H9 (cell line): ENCODE measurements around the gene TMEM156. TPM values are rescaled to one million over a fixed set of nuclear protein-coding genes. Genes with fewer than 3 reads are reported as not detected.

Experiments used
- DNase-seq: peaks from one replicate; pipeline ENCODE4 v3.0.0-alpha.2; 2017
- H2AFZ ChIP-seq: one replicate; pipeline ENCODE4 v1.6.1; 2013; ENCODE audit warnings: mild to moderate bottlenecking, low read length, control low read depth, moderate library complexity
- H2AK5ac ChIP-seq: 2 replicates; pipeline ENCODE4 v1.6.1; 2013; ENCODE audit warnings: low read length, control low read depth, mixed read lengths; ENCODE audit not compliant: insufficient read length
- H2BK120ac ChIP-seq: one replicate; pipeline ENCODE4 v1.6.1; 2013; ENCODE audit warnings: low read depth, mild to moderate bottlenecking, low read length, control low read depth, inconsistent platforms; ENCODE audit not compliant: poor library complexity, severe bottlenecking
- H2BK12ac ChIP-seq: 2 replicates; pipeline ENCODE4 v1.6.1; 2013; ENCODE audit warnings: low read length, control low read depth, mixed read lengths, low read depth; ENCODE audit not compliant: insufficient read length
- H2BK15ac ChIP-seq: 2 replicates; pipeline ENCODE4 v1.6.1; 2013; ENCODE audit warnings: low read depth, low read length, control low read depth
- H2BK20ac ChIP-seq: one replicate; pipeline ENCODE4 v1.6.1; 2013; ENCODE audit warnings: low read depth, mild to moderate bottlenecking, low read length, control low read depth, inconsistent platforms; ENCODE audit not compliant: poor library complexity, severe bottlenecking
- H2BK5ac ChIP-seq: 2 replicates; pipeline ENCODE4 v1.6.1; 2013; ENCODE audit warnings: low read length, control low read depth, mixed read lengths; ENCODE audit not compliant: insufficient read length
- H3K14ac ChIP-seq: 2 replicates; pipeline ENCODE4 v1.6.1; 2013; ENCODE audit warnings: low read length, control low read depth; ENCODE audit not compliant: insufficient read depth
- H3K18ac ChIP-seq: 2 replicates; pipeline ENCODE4 v1.6.1; 2013; ENCODE audit warnings: low read depth, mild to moderate bottlenecking, mixed read lengths, low read length, control low read depth; ENCODE audit not compliant: insufficient read length
- H3K23ac ChIP-seq: 2 replicates; pipeline ENCODE4 v1.6.1; 2013; ENCODE audit warnings: low read length, control low read depth, mixed read lengths, low read depth; ENCODE audit not compliant: insufficient read length
- H3K23me2 ChIP-seq: 2 replicates; pipeline ENCODE4 v1.6.1; 2013; ENCODE audit warnings: low read depth, mild to moderate bottlenecking, mixed read lengths, low read length, control low read depth; ENCODE audit not compliant: insufficient read length, poor library complexity, severe bottlenecking
- H3K27ac ChIP-seq: 2 replicates; pipeline ENCODE4 v1.5.1; 2013; ENCODE audit warnings: low read length, control low read depth, mixed read lengths, low read depth; ENCODE audit not compliant: insufficient read length
- H3K27me3 ChIP-seq: 2 replicates; pipeline ENCODE4 v1.6.1; 2013; ENCODE audit warnings: low read length, control low read depth, inconsistent platforms; ENCODE audit not compliant: insufficient read depth
- H3K4ac ChIP-seq: 2 replicates; pipeline ENCODE4 v1.6.1; 2013; ENCODE audit warnings: low read depth, mild to moderate bottlenecking, control low read depth, inconsistent platforms, low read length, moderate library complexity
- H3K4me1 ChIP-seq: 2 replicates; pipeline ENCODE4 v1.6.1; 2013; ENCODE audit warnings: low read length, control low read depth, inconsistent platforms; ENCODE audit not compliant: insufficient read depth
- H3K4me2 ChIP-seq: 2 replicates; pipeline ENCODE4 v1.6.1; 2013; ENCODE audit warnings: low read length, control low read depth, mixed read lengths; ENCODE audit not compliant: insufficient read length, insufficient read depth
- H3K56ac ChIP-seq: 2 replicates; pipeline ENCODE4 v1.6.1; 2013; ENCODE audit warnings: low read depth, mild to moderate bottlenecking, mixed read lengths, low read length, control low read depth; ENCODE audit not compliant: insufficient read length
- H3K79me1 ChIP-seq: 2 replicates; pipeline ENCODE4 v1.6.1; 2013; ENCODE audit warnings: low read depth, mild to moderate bottlenecking, moderate library complexity, low read length, control low read depth, inconsistent platforms; ENCODE audit not compliant: insufficient read depth, poor library complexity, severe bottlenecking
- H3K79me2 ChIP-seq: 2 replicates; pipeline ENCODE4 v1.6.1; 2013; ENCODE audit warnings: low read length, control low read depth, inconsistent platforms; ENCODE audit not compliant: insufficient read depth
- H3K9ac ChIP-seq: 2 replicates; pipeline ENCODE4 v1.6.1; 2013; ENCODE audit warnings: low read length, control low read depth, mixed read lengths; ENCODE audit not compliant: insufficient read length; ENCODE audit errors: extremely low read depth
- H3K9me3 ChIP-seq: one replicate; pipeline ENCODE4 v1.6.1; 2013; ENCODE audit warnings: low read depth, low read length, inconsistent platforms; ENCODE audit not compliant: control insufficient read depth
- H3T11ph ChIP-seq: one replicate; pipeline ENCODE4 v1.6.1; 2013; ENCODE audit warnings: mild to moderate bottlenecking, low read length, control low read depth, inconsistent platforms
- H4K20me1 ChIP-seq: one replicate; pipeline ENCODE4 v1.6.1; 2013; ENCODE audit not compliant: control insufficient read depth, insufficient read length, insufficient read depth
- H4K5ac ChIP-seq: 2 replicates; pipeline ENCODE4 v1.6.1; 2013; ENCODE audit warnings: low read depth, mild to moderate bottlenecking, mixed read lengths, low read length, control low read depth; ENCODE audit not compliant: insufficient read length
- H4K8ac ChIP-seq: replicated peaks from 2 replicates; pipeline ENCODE4 v1.6.1; 2013; ENCODE audit warnings: low read length, control low read depth, mixed read lengths, low read depth; ENCODE audit not compliant: insufficient read length
- H4K91ac ChIP-seq: 2 replicates; pipeline ENCODE4 v1.6.1; 2013; ENCODE audit warnings: low read depth, mild to moderate bottlenecking, moderate library complexity, mixed read lengths, low read length, control low read depth; ENCODE audit not compliant: insufficient read length
- H3K27ac Mint-ChIP-seq, 3 experiments: 2 replicates in 2 of 3; 3 replicates in 1 of 3; pipeline ENCODE4 v1.8.0; 2020 to 2021; ENCODE audit warnings: mixed read lengths in 3 of 3, mild to moderate bottlenecking in 1 of 3, moderate library complexity in 1 of 3
- H3K27me3 Mint-ChIP-seq: 2 replicates; pipeline ENCODE4 v1.8.0; 2021; ENCODE audit warnings: low read depth, mild to moderate bottlenecking, moderate library complexity, mixed read lengths
- H3K36me3 Mint-ChIP-seq, 3 experiments: 2 replicates in 2 of 3; 3 replicates in 1 of 3; pipeline ENCODE4 v1.8.0; 2020 to 2021; ENCODE audit warnings: low read depth in 3 of 3, mixed read lengths in 3 of 3; ENCODE audit not compliant: insufficient read depth in 1 of 3
- H3K4me1 Mint-ChIP-seq, 2 experiments: 2 replicates each; pipeline ENCODE4 v1.8.0; 2020; ENCODE audit warnings: mixed read lengths in 2 of 2
- H3K4me3 Mint-ChIP-seq, 2 experiments: 2 replicates in 1 of 2; 3 replicates in 1 of 2; pipeline ENCODE4 v1.8.0; 2020 to 2021; ENCODE audit warnings: mild to moderate bottlenecking in 2 of 2, mixed read lengths in 2 of 2, moderate library complexity in 1 of 2
- H3K9me3 Mint-ChIP-seq, 2 experiments: 2 replicates in 1 of 2; 3 replicates in 1 of 2; pipeline ENCODE4 v1.8.0; 2020; ENCODE audit warnings: mild to moderate bottlenecking in 2 of 2, mixed read lengths in 2 of 2, moderate library complexity in 1 of 2
- WGBS: extraction: QIAGEN DNeasy Blood & Tissue Kit; methylation state at CpG from one replicate; pipeline ENCODE4 v1.1.7; 2013; ENCODE audit warnings: missing lambda C conversion rate, low lambda C conversion rate, mixed read lengths; ENCODE audit not compliant: insufficient read length; ENCODE audit errors: extremely low coverage; 5-methylcytosine and 5-hydroxymethylcytosine counted together
- total RNA-seq: library from RNA; stranded (reverse); gene quantifications from 2 replicates; pipeline ENCODE4 v1.2.1, GENCODE V29; 2021
- TF ChIP-seq, protein P1 (sequence below): fragments of 200-600 bp; sonication (generic); conservative IDR thresholded peaks from 3 replicates; pipeline ENCODE4 v1.8.0; 2021; ENCODE audit warnings: antibody characterized with exemption, mild to moderate bottlenecking

TMEM156 gene
- total RNA-seq, 1 experiment from 2014 or later: not detected

DNA sequence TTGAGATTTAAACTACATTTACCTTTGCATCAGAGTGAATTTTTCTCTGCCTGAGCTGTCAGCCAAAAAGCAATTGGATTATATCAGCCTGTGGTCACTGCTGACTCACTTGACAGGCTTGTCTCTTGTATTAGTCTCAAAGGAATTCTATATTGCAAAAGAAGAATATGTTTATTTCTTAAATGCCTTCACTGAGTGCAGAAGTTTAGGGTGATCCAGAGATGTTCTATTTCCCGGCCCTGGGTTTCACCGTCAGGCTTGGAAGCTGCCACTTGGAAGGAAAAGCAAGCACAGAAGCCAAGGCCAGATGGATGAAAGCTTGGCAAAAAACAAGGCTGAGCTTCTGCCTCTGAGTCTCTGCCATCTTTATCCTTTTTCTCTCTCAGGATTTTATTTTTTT, 83.7 kb downstream of the TMEM156 start:
- Histone ChIP-seq H3K79me2 (no peaks in the 10 kb centered on the region), H3K14ac (no peak overlapping the region), H3K27me3 (no peaks in the 10 kb centered on the region), H2BK20ac (no peak overlapping the region), H4K5ac (no peak overlapping the region), H4K8ac (no peak overlapping the region), H4K91ac (no peak overlapping the region), H3K9ac (no peak overlapping the region), H3K18ac (no peak overlapping the region), H2BK5ac (no peak overlapping the region), H3K4me1 (no peaks in the 10 kb centered on the region), H3K23me2 (no peaks in the 10 kb centered on the region), H3K56ac (no peak overlapping the region), H3K27ac (no peak overlapping the region), H3K4me2 (no peak overlapping the region), H3K9me3 (no peaks in the 10 kb centered on the region), H2AK5ac (no peak overlapping the region), H3K4ac (no peak overlapping the region), H3T11ph (no peak overlapping the region), H3K23ac (no peak overlapping the region), H2BK12ac (no peak overlapping the region), H2BK120ac (no peak overlapping the region), H2AFZ (no peak overlapping the region), H3K79me1 (no peaks in the 10 kb centered on the region), H4K20me1 (no peaks in the 10 kb centered on the region), H2BK15ac (no peak overlapping the region)
- no peaks in the 10 kb centered on the region for H3K36me3 Mint-ChIP-seq
- H3K27me3 Mint-ChIP-seq: no peaks in the 10 kb centered on the region; the same call in 1 of the 2 replicates
- no peak overlapping the region for H3K27ac Mint-ChIP-seq
- H3K9me3 Mint-ChIP-seq: no peaks in the 10 kb centered on the region
- WGBS: no CpG with 5 or more reads among the region's 2 CpGs
- H3K4me3 Mint-ChIP-seq: no peak overlapping the region
- peaks cover 2 to 3% of the 10 kb centered on the region in 2 experiments; a peak in 2 of 4 replicates for H3K4me1 Mint-ChIP-seq
- TF ChIP-seq, protein P1, sequence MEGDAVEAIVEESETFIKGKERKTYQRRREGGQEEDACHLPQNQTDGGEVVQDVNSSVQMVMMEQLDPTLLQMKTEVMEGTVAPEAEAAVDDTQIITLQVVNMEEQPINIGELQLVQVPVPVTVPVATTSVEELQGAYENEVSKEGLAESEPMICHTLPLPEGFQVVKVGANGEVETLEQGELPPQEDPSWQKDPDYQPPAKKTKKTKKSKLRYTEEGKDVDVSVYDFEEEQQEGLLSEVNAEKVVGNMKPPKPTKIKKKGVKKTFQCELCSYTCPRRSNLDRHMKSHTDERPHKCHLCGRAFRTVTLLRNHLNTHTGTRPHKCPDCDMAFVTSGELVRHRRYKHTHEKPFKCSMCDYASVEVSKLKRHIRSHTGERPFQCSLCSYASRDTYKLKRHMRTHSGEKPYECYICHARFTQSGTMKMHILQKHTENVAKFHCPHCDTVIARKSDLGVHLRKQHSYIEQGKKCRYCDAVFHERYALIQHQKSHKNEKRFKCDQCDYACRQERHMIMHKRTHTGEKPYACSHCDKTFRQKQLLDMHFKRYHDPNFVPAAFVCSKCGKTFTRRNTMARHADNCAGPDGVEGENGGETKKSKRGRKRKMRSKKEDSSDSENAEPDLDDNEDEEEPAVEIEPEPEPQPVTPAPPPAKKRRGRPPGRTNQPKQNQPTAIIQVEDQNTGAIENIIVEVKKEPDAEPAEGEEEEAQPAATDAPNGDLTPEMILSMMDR: no peak
- no peak for DNase-seq
